ENCODE results near the gene NFATC4. TPM values are rescaled to one million over a fixed set of nuclear protein-coding genes. Genes with fewer than 3 reads are reported as not detected.

The NFATC4 gene
- total and polyA plus RNA-seq, 2 donors (not counting 1 experiment from before 2014, with no cell fraction given): 3.1 to 7.6 TPM

- Histone ChIP-seq H3K27ac (ENCODE audit: low read length in 2 of 2) (no peak overlapping the region), H2AFZ (ENCODE audit: insufficient read depth, low read depth, low read length, poor library complexity, severe bottlenecking) (no peak overlapping the region), H3K4me1 (ENCODE audit: control insufficient read depth in 2 of 2, insufficient read depth in 2 of 2, low read length in 2 of 2) (no peaks in the 10 kb centered on the region), H4K20me1 (ENCODE audit: control insufficient read depth, insufficient read depth, low read length, poor library complexity, severe bottlenecking) (no peaks in the 10 kb centered on the region), H3K27me3 (replicated peaks in 1 of 4; ENCODE audit: control extremely low read depth in 1 of 4, control insufficient read depth in 3 of 4, insufficient read depth in 4 of 4, low read length in 3 of 4) (peaks cover 0 to 11% (median 5%) of the 10 kb centered on the region in 4 experiments), H3K4me3 (ENCODE audit: control extremely low read depth in 1 of 5, extremely low read depth in 1 of 5, insufficient read depth in 1 of 5, low read depth in 2 of 5, low read length in 4 of 5) (no peak overlapping the region), H3K79me2 (ENCODE audit: control insufficient read depth, insufficient read depth, low read length) (no peaks in the 10 kb centered on the region), H3K9ac (ENCODE audit: low read length) (no peak overlapping the region), H3K4me2 (replicated peaks; ENCODE audit: low read depth, low read length, poor library complexity, severe bottlenecking) (no peak overlapping the region), H3K36me3 (replicated peaks in 1 of 2; ENCODE audit: control extremely low read depth in 1 of 2, control insufficient read depth in 1 of 2, extremely low read depth in 1 of 2, insufficient read depth in 2 of 2, low read length in 1 of 2) (no peaks in the 10 kb centered on the region), H3K9me3 (ENCODE audit: control extremely low read depth in 1 of 3, control insufficient read depth in 2 of 3, insufficient read depth in 1 of 3, low read length in 2 of 3) (peaks cover 0 to 3% (median 0%) of the 10 kb centered on the region in 3 donors)
- intact Hi-C loops (cut with micrococcal nuclease): no loop called here
- Mint-ChIP-seq H3K27ac (no peak overlapping the region), H3K9me3 (ENCODE audit: insufficient read depth) (no peaks in the 10 kb centered on the region), H3K4me1 (no peaks in the 10 kb centered on the region), H3K4me3 (no peak overlapping the region), H3K27me3 (peaks cover 16% of the 10 kb centered on the region)
- no peak for TF ChIP-seq EZH2 (IDR thresholded peaks at IDR 0.05; ENCODE audit: borderline replicate concordance, insufficient read depth, low read depth, low read length, poor library complexity, severe bottlenecking)
- TF ChIP-seq, protein P1, sequence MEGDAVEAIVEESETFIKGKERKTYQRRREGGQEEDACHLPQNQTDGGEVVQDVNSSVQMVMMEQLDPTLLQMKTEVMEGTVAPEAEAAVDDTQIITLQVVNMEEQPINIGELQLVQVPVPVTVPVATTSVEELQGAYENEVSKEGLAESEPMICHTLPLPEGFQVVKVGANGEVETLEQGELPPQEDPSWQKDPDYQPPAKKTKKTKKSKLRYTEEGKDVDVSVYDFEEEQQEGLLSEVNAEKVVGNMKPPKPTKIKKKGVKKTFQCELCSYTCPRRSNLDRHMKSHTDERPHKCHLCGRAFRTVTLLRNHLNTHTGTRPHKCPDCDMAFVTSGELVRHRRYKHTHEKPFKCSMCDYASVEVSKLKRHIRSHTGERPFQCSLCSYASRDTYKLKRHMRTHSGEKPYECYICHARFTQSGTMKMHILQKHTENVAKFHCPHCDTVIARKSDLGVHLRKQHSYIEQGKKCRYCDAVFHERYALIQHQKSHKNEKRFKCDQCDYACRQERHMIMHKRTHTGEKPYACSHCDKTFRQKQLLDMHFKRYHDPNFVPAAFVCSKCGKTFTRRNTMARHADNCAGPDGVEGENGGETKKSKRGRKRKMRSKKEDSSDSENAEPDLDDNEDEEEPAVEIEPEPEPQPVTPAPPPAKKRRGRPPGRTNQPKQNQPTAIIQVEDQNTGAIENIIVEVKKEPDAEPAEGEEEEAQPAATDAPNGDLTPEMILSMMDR (IDR thresholded peaks at IDR 0.05): no peak
- DNase-seq (no peak), ATAC-seq (ENCODE audit: low read depth) (no peak)
- POLR2A ChIA-PET: interaction anchor here (1.5 kb wide), 1 partner anchor 11 kb away, joined by 6 read pairs; the partner anchor contains the start of gene NYNRIN
- CTCF ChIA-PET: interaction anchor here (0.6 to 6.0 kb wide), 12 partner anchors 9 to 212 kb away, joined by 3 to 55 read pairs (median 3); partner anchors contain the start of gene KHNYN
- 83% methylated on average over 10 of the region's 10 CpGs for WGBS (ENCODE audit: insufficient coverage)
Measured at GRCh38 chr14:24409956-24410355, 42.0 kb downstream of the NFATC4 start.

Data from B cell (primary cell).